Trophoblast cell (in vitro differentiated cells and primary cell): ENCODE results near the gene HERC4.
"Not testable (repeated sequence)": the region's sequence is repeated elsewhere in the genome, so short reads cannot be mapped to it uniquely, and the experiment has no call there.

Experiments used
- DNase-seq, 2 donors: peaks; one replicate each; pipeline ENCODE4 v3.0.0-alpha.2; 2016
- H2AFZ ChIP-seq: 2 replicates; pipeline ENCODE4 v1.6.1; 2013; ENCODE audit warnings: low read length, moderate library complexity, mild to moderate bottlenecking; ENCODE audit not compliant: insufficient read depth, poor library complexity
- H2AK5ac ChIP-seq: 2 replicates; pipeline ENCODE4 v1.6.1; 2013; ENCODE audit warnings: mild to moderate bottlenecking, low read length
- H2BK120ac ChIP-seq: 2 replicates; pipeline ENCODE4 v1.6.1; 2013; ENCODE audit warnings: low read length, mild to moderate bottlenecking, moderate library complexity; ENCODE audit not compliant: insufficient read depth, poor library complexity
- H2BK12ac ChIP-seq: 2 replicates; pipeline ENCODE4 v1.6.1; 2013; ENCODE audit warnings: mild to moderate bottlenecking, low read length, moderate library complexity
- H2BK5ac ChIP-seq: 2 replicates; pipeline ENCODE4 v1.6.1; 2013; ENCODE audit warnings: low read length, low read depth, moderate library complexity, mild to moderate bottlenecking; ENCODE audit not compliant: poor library complexity
- H3K14ac ChIP-seq: 2 replicates; pipeline ENCODE4 v1.6.1; 2013; ENCODE audit warnings: mild to moderate bottlenecking, low read length
- H3K18ac ChIP-seq: 2 replicates; pipeline ENCODE4 v1.6.1; 2013; ENCODE audit warnings: mild to moderate bottlenecking, low read length
- H3K23ac ChIP-seq: 2 replicates; pipeline ENCODE4 v1.6.1; 2013; ENCODE audit warnings: low read length
- H3K27ac ChIP-seq: 2 replicates; pipeline ENCODE4 v1.5.1; 2013; ENCODE audit warnings: low read depth, mild to moderate bottlenecking, inconsistent platforms, low read length, moderate library complexity
- H3K27me3 ChIP-seq: 2 replicates; pipeline ENCODE4 v1.6.1; 2013; ENCODE audit warnings: inconsistent platforms, mild to moderate bottlenecking, low read length, moderate library complexity; ENCODE audit not compliant: insufficient read depth
- H3K36me3 ChIP-seq, 2 experiments: 1 replicate in 1 of 2; 2 replicates in 1 of 2; pipeline ENCODE4 v1.6.1; 2013; ENCODE audit warnings: low read length in 2 of 2, mild to moderate bottlenecking in 2 of 2, moderate library complexity in 1 of 2; ENCODE audit not compliant: insufficient read depth in 2 of 2, control insufficient read depth in 1 of 2
- H3K4ac ChIP-seq: 2 replicates; pipeline ENCODE4 v1.6.1; 2013; ENCODE audit warnings: low read depth, mild to moderate bottlenecking, low read length, moderate library complexity
- H3K4me1 ChIP-seq, 2 experiments: 1 replicate in 1 of 2; 2 replicates in 1 of 2; pipeline ENCODE4 v1.6.1; 2013; ENCODE audit warnings: low read length in 2 of 2, mild to moderate bottlenecking in 2 of 2, moderate library complexity in 1 of 2; ENCODE audit not compliant: insufficient read depth in 2 of 2, control insufficient read depth in 1 of 2
- H3K4me2 ChIP-seq: 2 replicates; pipeline ENCODE4 v1.6.1; 2013; ENCODE audit warnings: inconsistent platforms, mild to moderate bottlenecking, low read length, moderate library complexity
- H3K4me3 ChIP-seq: 2 replicates; pipeline ENCODE4 v1.5.1; 2013; ENCODE audit warnings: mild to moderate bottlenecking, low read depth, low read length, inconsistent platforms
- H3K79me1 ChIP-seq: one replicate; pipeline ENCODE4 v1.6.1; 2013; ENCODE audit warnings: low read length
- H3K79me2 ChIP-seq: 2 replicates; pipeline ENCODE4 v1.6.1; 2013; ENCODE audit warnings: low read length, mild to moderate bottlenecking; ENCODE audit not compliant: control insufficient read depth, insufficient read depth, poor library complexity
- H3K9ac ChIP-seq: 2 replicates; pipeline ENCODE4 v1.6.1; 2013; ENCODE audit warnings: mild to moderate bottlenecking, low read length
- H3K9me3 ChIP-seq: 2 replicates; pipeline ENCODE4 v1.6.1; 2013; ENCODE audit warnings: low read depth, mild to moderate bottlenecking, control low read depth, inconsistent platforms, low read length; ENCODE audit not compliant: insufficient read depth
- H4K12ac ChIP-seq: 2 replicates; pipeline ENCODE4 v1.6.1; 2013; ENCODE audit warnings: low read depth, mild to moderate bottlenecking, low read length, moderate library complexity
- H4K8ac ChIP-seq: 2 replicates; pipeline ENCODE4 v1.6.1; 2013; ENCODE audit warnings: low read depth, mild to moderate bottlenecking, low read length, moderate library complexity
- H4K91ac ChIP-seq: one replicate; pipeline ENCODE4 v1.6.1; 2013; ENCODE audit warnings: low read depth, mild to moderate bottlenecking, low read length, moderate library complexity
- WGBS: extraction: QIAGEN DNeasy Blood & Tissue Kit; methylation state at CpG from one replicate; pipeline ENCODE4 v1.1.7; 2013; ENCODE audit warnings: missing lambda C conversion rate; ENCODE audit not compliant: insufficient read length, insufficient coverage; ENCODE audit errors: extremely low coverage; 5-methylcytosine and 5-hydroxymethylcytosine counted together

The HERC4 gene

DNA sequence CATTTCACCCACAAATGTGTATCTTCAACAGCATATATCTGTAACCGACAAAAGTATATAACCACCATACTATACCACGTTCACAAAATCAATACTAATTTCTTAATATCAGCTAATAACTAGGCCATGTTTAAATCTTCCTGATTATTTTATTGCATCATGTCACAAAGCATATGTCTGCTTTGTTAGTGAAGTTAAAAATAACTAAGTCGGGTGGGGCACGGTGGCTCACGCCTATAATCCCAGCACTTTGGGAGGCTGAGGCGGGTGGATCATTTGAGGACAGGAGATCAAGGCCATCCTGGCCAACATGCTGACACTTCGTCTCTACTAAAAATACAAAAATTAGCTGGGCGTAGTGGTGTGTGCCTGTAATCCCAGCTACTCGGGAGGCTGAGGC lies 47.7 kb downstream of the HERC4 start:
- Histone ChIP-seq H2BK120ac (no peak overlapping the region), H2AFZ (no peak overlapping the region), H3K79me1 (no peaks in the 10 kb centered on the region), H2AK5ac (no peak overlapping the region), H3K9ac (no peak overlapping the region), H3K4me2 (no peak overlapping the region), H2BK5ac (no peak overlapping the region), H3K18ac (no peak overlapping the region), H3K27ac (no peak overlapping the region), H3K14ac (no peak overlapping the region), H4K12ac (no peak overlapping the region), H3K9me3 (no peaks in the 10 kb centered on the region), H3K4me3 (no peak overlapping the region), H3K36me3 (peaks cover 14 to 16% of the 10 kb centered on the region in 2 experiments), H3K27me3 (no peaks in the 10 kb centered on the region), H3K23ac (no peak overlapping the region), H4K8ac (no peak overlapping the region), H3K4ac (no peak overlapping the region), H3K4me1 (no peaks in the 10 kb centered on the region), H4K91ac (no peak overlapping the region), H3K79me2 (no peaks in the 10 kb centered on the region), H2BK12ac (no peak overlapping the region)
- WGBS = no CpG with 5 or more reads among the region's 9 CpGs
- no peak for DNase-seq

DNA sequence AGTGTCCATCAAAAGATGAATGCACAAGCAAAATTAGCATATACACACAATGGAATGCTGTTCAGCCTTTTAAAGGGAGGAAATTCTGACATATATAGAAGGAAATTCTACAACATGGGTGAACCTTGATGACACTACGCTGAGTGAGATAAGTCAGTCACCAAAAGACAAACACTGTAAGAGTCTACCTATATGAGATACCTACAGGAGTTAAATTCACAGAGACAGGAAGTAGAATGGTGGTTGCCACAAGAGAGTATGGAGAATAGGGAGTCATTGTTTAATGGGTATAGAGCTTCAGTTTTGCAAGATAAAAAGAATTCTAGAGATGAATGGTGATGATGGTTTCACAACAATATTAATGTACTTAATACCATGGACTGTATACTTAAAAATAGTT lies 51.8 kb downstream of the HERC4 start:
- WGBS = no CpG with 5 or more reads among the region's 1 CpG
- DNase-seq = no peak
- H2BK12ac ChIP-seq = no peak overlapping the region

DNA sequence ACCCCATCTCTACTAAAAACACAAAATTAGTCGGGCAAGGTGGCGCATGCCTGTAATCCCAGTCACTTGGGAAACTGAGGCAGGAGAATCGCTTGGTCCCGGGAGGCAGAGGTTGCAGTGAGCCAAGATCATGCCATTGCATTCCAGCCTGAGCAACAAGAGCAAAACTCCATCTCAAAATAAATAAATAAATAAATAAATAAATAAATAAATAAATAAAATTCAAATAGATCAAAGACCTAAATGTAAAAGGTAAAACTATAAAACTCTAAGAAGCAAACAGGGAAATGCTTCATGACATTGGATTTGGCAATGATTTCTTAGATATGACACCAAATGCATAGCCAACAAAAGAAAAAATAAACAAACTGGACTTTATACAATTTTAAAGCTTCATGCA lies 52.8 kb downstream of the HERC4 start:
- H3K4me3 ChIP-seq, H3K79me2 ChIP-seq, H2BK120ac ChIP-seq, H4K8ac ChIP-seq, H2AK5ac ChIP-seq, H3K4ac ChIP-seq, H3K4me1 ChIP-seq, H4K91ac ChIP-seq, H3K27me3 ChIP-seq, H2BK12ac ChIP-seq, H2BK5ac ChIP-seq, H3K9ac ChIP-seq, H3K79me1 ChIP-seq, H3K23ac ChIP-seq, H3K18ac ChIP-seq, H3K4me2 ChIP-seq, H3K27ac ChIP-seq, H2AFZ ChIP-seq, H4K12ac ChIP-seq, DNase-seq, H3K9me3 ChIP-seq, H3K14ac ChIP-seq: not testable (repeated sequence)
- no CpG with 5 or more reads among the region's 4 CpGs for WGBS
- peaks cover 10% of the 10 kb centered on the region in 2 experiments for H3K36me3 ChIP-seq

More for the DNA sequence above, 51.8 kb downstream of the HERC4 start:
- no peaks in the 10 kb centered on the region for H3K9me3 ChIP-seq
- no peak overlapping the region for H2AFZ ChIP-seq
- H2AK5ac ChIP-seq = no peak overlapping the region
- no peak overlapping the region for H4K12ac ChIP-seq
- H3K79me1 ChIP-seq = no peaks in the 10 kb centered on the region
- H3K23ac ChIP-seq = no peak overlapping the region
- no peaks in the 10 kb centered on the region for H3K27me3 ChIP-seq
- no peak overlapping the region for H3K4me2 ChIP-seq
- H4K91ac ChIP-seq = no peak overlapping the region
- H3K4me1 ChIP-seq = no peaks in the 10 kb centered on the region
- H3K14ac ChIP-seq = no peak overlapping the region
- peaks cover 11 to 13% of the 10 kb centered on the region in 2 experiments for H3K36me3 ChIP-seq
- no peaks in the 10 kb centered on the region for H3K79me2 ChIP-seq
- H2BK5ac ChIP-seq = no peak overlapping the region
- no peak overlapping the region for H3K9ac ChIP-seq
- H3K4ac ChIP-seq = no peak overlapping the region
- H4K8ac ChIP-seq = no peak overlapping the region
- H2BK120ac ChIP-seq = no peak overlapping the region
- H3K27ac ChIP-seq = no peak overlapping the region
- H3K4me3 ChIP-seq = no peak overlapping the region
- H3K18ac ChIP-seq = no peak overlapping the region

DNA sequence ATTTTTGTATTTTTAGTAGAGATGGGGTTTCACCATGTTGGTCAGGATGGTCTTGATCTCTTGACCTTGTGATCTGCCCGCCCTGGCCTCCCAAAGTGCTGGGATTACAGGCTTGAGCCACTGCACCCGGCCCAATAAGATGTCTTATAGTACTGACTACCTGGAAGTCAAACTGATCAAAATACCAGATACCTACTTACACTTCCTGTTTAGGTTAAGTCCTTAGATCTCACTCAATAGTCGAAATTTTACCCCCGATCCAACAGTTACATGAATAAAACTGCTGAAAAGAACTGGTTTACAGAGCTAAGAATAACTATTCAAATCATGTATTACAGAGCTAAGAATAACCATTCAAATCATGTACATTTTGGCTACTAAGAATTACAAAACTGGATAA lies 58.6 kb downstream of the HERC4 start:
- not testable (repeated sequence) for H3K27ac ChIP-seq, H3K79me2 ChIP-seq, H3K4me3 ChIP-seq, H3K4me2 ChIP-seq, H3K18ac ChIP-seq, H3K4me1 ChIP-seq, H3K14ac ChIP-seq, H4K12ac ChIP-seq, DNase-seq, H4K8ac ChIP-seq, H3K79me1 ChIP-seq, H3K9ac ChIP-seq, H2BK5ac ChIP-seq, H2BK120ac ChIP-seq, H3K27me3 ChIP-seq, H3K4ac ChIP-seq, H3K9me3 ChIP-seq, H3K23ac ChIP-seq, H3K36me3 ChIP-seq, H4K91ac ChIP-seq, H2AK5ac ChIP-seq, H2BK12ac ChIP-seq, H2AFZ ChIP-seq
- no CpG with 5 or more reads among the region's 4 CpGs for WGBS
